HG02885 (cell line): Measurements from ENCODE around the gene SLC22A23.

Experiments
- ATAC-seq: cut with Tn5 transposase; IDR thresholded peaks from one replicate; pipeline ENCODE4 v1.9.1; 2021; ENCODE audit warnings: mild to moderate bottlenecking; ENCODE audit not compliant: unreplicated experiment, poor library complexity

The SLC22A23 gene

DNA sequence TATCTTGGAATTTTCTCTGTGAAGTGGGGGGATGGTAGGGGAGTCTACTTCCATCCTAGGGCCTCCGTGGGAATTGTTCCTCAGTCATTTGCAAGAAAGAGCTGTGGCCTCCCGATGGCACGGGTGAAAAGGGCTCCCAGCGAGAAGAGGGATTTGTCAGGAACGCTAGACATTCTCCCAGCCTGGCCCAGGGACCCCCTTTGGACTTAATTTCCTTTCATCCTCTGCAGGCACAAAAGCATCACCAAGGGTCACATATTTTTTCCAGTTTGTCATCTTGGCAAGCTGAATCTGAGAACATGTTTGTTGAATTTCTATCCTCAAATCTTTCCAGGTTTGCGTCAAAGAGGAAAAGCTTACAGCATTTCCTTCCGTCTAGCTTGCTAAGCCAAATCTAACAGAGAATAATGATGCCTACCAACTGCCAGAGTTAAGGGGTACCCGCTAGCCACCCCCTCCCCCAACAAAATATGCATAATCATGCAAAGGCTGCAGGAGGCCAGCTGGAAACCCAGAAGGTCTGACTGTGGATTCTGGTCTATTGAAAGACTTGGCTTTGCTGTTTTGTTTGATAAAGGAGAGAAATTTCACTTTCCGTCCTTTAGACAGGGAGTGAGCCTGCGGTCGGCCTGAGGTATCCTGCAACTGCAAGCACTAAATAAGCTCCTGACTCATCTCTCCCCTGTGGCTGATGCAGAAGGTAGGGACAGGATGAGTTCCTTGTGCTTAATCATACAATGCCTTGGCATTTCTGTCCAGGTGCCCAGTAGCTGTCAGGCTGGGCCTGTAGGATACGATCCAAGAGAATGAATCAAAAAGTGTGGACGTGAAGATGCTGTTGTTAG, 175.0 kb downstream of the SLC22A23 start:
- no peak for ATAC-seq

DNA sequence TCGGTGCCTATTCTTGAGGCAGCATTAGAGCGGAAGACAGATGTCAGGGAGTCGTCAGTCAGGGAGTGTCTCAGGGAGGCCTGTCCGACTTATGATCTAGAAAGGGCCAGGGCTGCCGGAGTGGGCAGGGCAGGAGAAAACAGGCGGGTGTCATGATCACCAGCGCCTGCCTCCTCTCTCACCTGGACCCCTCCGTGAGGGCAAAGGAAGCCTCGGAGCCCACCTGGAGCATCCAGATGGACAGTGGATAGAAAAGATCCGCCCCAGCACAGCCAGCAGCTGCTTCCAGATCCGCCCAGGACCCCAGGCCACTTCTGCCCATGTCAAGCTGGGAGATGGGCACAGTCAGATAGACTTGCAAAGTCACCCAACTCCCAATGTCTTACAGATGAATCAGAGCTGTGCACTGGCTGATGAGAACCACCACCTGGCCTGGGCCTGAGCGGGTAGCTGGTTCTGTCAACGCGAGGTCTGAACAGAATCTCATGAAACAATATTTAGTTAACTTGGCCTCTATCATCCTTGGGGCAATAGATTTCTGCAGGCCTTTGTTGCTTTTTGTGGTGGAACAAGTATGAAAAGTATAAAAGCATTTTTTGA, 175.9 kb downstream of the SLC22A23 start:
- ATAC-seq = no peak

DNA sequence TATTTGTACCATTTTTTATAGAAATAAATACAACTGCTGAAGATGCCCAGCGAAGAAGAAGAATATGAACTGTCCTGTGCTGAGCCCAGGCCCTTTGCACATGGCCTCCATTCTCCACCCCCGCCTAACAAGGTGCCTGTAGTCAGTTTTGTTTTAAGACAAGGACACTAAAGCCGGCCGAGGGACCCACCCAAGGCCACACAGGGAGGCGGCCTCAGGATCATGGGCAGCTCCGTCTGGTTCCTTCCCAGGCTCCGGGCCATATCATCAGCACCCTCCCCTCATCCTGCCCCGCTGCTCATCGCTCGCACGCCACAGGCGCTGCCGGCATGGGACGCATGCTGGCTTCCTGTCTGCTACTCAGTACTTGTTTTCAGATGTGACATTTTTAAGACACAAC, 176.8 kb downstream of the SLC22A23 start:
- ATAC-seq = no peak

- no peak for ATAC-seq
These were observed 178.2 kb downstream of the SLC22A23 start for GRCh38 chr6:3278691-3279090.

DNA sequence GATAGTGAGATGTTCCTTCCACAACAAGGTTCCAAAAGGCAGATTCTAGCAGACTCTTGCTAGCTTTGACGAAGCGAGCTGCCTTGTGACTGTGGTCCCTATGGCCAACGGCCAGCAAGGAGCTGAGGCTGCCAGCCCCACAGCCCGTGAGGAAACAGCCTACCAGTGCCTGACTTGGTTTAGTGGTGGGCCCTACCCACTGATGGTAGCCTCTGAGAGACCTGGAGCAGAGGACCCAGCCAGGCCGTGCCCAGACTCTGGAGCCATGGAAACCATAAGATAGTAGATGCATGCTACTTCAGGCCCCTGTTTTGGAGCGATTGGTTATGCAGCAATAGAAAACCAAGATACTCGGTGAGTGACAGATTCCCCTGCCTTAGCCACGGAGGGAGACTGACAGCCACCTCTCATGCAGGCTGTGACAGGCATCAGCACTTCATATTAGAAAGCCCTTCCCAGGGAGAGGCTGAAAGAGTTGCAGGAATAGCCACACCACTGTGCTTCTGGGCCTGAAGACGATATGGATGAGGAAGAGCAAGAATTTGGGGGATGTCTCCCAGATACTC, 178.9 kb downstream of the SLC22A23 start:
- ATAC-seq = no peak

DNA sequence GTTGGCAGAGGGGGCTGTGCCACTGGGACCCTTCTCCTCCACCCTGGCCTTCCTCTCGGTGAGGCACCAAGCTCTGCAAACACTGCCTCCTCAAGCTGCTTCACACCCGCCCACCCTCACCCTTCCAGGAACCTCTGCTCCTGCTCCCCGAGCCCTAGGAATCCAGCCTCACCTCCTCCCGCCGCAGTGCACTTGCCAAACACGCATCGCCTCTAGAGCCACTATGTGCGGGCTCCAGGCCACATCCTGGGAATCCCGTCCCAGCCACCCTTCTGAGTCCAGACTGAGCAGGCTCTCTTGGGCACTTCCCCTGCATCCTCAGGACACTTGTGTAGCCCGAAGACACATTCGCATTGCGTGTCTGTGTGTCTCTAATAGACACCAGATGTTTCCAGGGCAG, 179.6 kb downstream of the SLC22A23 start:
- no peak for ATAC-seq

DNA sequence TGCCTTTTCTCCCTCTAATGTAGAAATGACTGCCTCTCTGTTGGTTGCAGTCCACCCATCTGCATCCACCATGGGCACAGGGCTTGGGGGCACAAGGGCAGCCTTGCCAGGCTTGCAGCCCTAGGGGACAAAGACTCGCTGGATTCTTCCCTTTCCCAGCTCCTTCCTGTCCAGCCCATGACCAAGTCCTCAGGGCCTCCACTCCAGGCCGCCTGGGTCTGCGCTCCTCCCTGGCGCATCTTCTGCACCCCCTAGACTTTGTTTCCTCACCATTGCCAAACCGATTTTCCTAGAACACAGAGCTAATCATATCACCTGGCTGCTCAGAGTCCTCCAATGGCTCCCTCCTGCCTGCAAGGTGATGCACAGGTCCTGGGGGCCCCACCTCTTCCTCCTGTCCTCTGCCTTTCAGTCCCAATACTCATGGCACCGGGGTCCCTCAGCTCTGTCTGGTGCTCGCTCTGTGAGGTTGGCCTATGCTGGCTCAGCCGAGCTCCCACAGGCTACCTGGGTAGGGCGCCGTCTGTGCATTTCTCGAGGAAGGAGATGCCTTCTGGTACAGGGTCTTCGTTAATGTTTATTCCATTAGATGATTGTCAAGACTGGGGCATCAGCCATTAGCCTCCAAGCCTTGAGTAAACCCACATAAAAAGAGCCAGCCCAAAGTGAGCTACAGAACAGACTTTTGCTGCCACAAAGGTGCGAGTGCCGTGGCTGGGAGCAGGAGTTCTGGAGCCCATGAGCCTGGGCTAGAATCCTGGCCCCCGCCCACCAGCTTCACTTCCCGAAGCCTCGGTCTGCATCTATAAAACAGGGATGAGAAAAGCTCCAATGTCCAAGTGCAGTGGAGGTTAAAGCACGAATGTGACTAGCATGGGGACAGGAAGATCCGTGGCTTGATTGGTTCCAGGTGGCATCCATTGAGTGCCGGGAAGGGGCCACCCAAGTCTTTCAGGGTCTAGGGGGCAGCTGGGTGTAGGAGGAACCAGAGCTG, 180.4 kb downstream of the SLC22A23 start:
- no peak for ATAC-seq

DNA sequence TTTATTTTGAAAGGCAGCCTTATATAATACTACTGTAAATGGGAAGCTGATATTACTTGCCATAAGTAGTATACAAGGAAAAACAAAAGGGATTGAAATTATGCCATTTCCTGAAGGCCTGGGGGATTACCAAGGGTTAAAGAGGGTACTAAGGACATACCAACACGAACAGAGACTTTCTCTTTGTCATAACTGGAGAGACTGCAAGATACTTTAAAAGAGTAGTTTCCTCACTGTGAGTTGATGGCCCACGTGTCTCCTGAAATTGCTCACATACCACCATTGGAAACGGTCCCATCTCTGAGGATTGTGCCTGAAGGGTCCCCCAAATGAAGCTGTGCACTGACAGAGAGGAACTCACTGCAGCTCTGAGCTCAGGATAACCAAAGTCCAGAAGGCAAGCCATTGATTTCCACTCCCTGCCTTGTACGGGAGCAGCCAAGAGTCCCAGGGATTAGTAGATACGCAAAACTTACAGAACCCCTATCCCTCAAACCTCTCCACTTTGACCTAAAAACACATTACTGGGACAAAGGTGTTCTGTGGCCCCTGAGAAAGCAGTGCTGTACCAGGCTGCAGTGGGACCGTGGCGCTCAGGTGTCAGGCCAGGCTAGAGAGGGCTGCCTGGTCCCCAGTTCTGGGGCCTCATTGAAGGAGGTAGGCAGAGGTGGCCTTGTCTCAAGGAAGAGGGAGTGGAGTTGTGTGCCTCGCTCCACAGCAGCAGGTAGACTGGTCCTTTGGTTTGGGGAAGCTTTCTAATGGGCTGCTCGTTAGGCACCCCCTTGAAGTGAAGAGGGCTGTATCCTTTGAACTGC, 182.9 kb downstream of the SLC22A23 start:
- no peak for ATAC-seq

DNA sequence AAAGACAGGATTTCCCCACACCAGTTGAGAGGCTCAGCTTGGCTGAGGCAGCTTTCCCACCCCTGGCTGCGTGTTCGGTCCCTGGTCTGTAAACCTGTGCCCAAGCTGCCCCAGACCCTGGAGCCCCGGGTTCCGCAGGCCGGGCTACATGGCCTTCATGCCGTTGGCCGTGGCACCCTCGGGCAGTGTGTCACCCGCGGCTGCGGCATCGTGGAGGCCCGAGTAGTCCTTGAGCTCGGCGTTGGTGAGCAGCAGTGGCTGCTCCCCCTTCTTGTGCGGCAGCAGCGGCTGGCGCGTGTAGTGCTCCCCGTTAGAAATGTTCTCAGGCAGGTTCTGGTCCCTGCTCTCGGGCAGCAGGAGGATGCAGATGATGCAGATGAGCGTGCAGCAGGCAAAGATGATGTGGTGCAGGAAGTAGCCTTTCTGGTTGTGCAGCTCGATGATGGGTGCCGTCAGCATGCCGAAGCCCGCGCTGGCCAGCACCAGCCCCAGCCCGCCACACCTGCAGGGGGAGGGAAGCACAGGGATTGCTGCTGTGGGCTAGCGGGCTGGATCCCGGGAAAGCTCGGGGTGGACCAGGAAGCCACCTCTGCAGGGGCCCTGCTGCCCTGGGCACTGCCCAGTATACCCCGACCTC, 183.8 kb downstream of the SLC22A23 start:
- no peak for ATAC-seq

DNA sequence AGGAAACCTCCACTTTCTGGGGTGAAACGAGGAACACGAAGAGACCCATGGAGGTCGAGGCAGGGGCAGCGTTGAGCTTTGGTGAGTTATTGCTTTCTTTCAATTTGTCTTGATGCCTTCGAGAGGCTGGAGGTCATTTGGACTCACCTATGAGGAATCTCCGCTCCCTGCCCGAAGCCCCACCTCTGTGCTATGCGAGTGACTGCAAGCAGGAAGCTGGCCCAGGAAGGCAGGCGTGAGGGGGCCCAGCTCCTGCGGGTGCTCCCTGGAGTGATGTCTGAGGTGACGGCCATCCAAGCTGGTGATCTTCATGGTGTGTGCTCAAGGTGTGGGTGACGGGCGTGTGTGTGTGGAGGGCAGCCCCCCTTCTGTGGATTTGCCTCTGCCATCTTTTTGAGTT, 185.1 kb downstream of the SLC22A23 start:
- ATAC-seq = no peak

DNA sequence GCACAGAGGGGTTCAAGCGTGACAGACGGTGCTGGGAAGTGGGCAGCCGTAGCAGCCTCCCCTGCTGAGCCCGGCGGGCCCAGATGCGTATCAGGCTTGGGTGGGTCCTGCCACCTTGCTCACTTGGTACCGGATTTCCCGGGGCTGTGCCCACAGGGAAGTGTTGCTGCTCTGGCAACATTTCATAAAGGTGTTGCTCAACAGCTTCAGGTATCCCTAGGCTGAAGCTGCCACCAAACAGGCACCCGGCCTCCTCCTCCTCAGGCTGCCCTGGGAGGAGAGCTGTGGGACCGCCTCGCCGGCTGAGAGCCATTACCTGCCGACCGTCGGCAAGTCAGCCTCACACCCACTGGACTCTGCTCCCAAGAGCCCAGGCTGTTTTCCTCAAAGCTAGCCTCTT, 186.6 kb downstream of the SLC22A23 start:
- no peak for ATAC-seq

DNA sequence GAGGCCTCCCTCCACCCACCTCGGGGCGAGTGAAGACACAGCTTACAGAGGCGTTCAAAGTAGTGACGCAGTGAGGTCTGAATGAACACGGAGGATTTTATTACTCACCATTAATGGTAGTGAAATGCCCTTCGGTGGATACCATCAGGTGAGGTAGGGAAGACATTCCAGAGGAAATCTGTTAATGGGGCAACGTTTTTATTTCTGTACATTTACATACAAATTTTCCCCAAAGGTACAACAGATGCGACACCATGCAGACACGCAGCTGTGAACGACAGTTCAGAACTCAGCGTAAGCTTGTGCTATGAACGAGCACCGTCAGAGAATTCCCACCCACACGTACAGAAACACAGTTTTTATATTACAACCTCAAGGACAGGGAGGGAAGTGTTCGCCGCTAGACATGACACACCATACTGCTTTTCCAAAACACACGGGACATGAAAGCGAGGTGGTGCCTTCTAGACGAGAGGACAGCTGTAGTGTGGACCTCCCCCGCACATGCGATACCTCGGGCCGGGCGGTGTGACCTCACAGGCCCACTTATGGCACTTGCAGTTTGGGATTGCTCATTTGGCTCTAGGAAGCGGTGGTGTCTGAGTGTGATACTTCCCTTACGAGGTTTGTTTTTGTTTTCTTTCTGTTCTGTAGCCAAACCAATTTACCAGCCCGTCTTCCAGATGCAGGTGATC, 187.4 kb downstream of the SLC22A23 start:
- no peak for ATAC-seq

DNA sequence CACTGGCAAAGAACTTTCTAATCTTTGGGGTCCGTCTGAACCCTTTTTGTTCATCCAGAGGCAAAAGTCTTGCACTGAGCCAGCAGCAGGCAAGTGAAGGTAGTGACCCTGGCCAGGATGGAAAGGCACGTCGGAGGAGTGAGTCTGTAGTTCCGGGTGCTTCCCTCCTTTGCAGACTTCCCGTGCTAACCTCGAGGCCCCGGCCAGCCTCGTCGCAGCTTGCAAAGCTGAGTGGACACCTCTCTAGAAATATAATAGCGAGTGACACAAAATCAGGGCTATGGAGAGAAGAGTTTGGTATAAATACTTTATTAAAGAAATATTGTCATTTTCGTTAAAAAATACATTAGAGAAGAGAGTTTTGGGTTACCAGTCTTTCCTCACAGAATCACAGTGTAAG, 188.2 kb downstream of the SLC22A23 start:
- no peak for ATAC-seq

- ATAC-seq = no peak
These were observed 189.7 kb downstream of the SLC22A23 start for GRCh38 chr6:3267162-3267561.

DNA sequence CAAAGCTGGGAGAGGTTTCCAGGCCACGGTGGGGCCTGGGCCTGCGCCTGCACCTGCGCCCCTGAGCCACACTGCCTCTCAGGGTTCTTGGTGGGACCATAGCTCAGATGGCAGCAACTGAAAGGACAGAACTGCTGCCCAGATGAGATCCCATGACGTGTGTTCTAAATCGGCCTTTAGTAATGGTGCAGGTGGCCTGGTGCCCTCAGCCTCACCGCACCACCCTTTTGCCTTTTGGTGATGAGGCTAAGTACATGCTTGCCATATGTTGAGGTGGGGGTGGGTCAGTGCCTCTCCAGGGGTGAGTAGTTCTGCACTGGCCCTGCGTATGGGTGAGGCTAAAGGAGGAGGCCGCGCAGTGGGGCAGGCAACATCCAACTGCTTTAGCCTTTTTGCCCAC, 190.7 kb downstream of the SLC22A23 start:
- ATAC-seq = no peak

DNA sequence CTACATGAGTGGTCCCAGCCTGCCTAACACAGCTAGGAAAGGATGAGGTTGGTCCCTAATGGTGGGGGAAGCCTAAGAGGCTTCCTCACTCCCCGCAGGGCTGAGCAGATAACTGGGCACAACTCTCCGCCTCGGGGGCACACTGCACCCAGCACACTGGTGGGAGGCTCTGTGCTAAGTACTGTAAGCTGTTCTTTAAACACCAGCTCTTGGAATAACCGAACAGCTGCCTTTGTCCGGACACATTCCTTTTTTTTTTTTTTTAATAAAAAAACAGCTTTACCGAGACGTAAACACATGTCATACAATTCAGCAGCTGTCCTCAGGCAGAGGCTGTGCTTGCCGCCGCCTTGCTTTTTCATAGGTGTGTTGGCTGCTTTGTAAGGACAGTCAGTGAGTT, 191.2 kb downstream of the SLC22A23 start:
- no peak for ATAC-seq

GRCh38 chr6:3264356-3264755, 192.5 kb downstream of the SLC22A23 start:
- ATAC-seq = no peak

GRCh38 chr6:3263096-3263495, 193.8 kb downstream of the SLC22A23 start:
- ATAC-seq = no peak

DNA sequence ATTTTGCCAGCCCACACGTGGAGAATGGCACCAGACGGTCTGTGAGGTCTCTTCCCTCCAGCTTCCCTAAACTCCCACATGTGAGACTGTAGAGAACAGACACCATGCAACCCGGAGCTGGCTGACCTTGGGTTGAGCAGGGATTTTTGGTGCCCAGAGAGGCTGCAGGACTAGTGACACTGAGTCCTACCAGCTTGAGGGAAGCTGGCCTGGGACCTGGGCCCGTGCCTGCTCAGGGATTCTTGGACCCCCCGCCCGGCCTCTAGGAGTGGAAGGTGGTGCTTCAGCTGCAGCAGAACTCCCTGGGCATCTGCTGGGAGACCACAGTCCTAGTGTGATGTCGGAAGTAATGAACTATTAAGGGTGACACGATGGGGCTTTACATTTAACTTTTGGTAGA, 194.9 kb downstream of the SLC22A23 start:
- ATAC-seq = no peak
